Right lobe of liver (tissue), 6 donors: ENCODE data around the gene CWC27. TPM values are rescaled to one million over a fixed set of nuclear protein-coding genes. Genes with fewer than 3 reads are reported as not detected.

ENCODE experiments used
- ATAC-seq, 4 donors: fragments of 200-7000 bp; cut with Tn5 transposase; one replicate each; pipeline ENCODE4 v1.9.1; 2020; ENCODE audit warnings: mild to moderate bottlenecking in 4 of 4, moderate library complexity in 4 of 4
- DNase-seq, 3 donors: peaks; one replicate each; pipeline ENCODE4 v3.0.0-alpha.2; 2020
- H3K27ac ChIP-seq, 3 donors: fragments of 200-600 bp; one replicate each; pipeline ENCODE4 v1.8.0; 2022
- H3K27me3 ChIP-seq, 2 donors: fragments of 200-600 bp; one replicate each; pipeline ENCODE4 v1.8.0; 2022
- H3K36me3 ChIP-seq, 4 donors: fragments of 200-600 bp; sonication (generic) in 1 of 4; one replicate each; pipeline versions ENCODE4 v1.5.1 to v1.8.0; 2017 to 2022; ENCODE audit warnings: control low read depth in 1 of 4
- H3K4me1 ChIP-seq, 4 donors: fragments of 200-600 bp; sonication (generic) in 1 of 4; one replicate each; pipeline versions ENCODE4 v1.5.1 to v1.8.0; 2017 to 2022; ENCODE audit warnings: control low read depth in 1 of 4
- H3K4me3 ChIP-seq, 3 donors: fragments of 200-600 bp; one replicate each; pipeline ENCODE4 v1.8.0; 2022
- H3K9me3 ChIP-seq, 4 donors: fragments of 200-600 bp; sonication (generic) in 1 of 4; one replicate each; pipeline versions ENCODE4 v1.5.1 to v1.8.0; 2017 to 2022; ENCODE audit warnings: control low read depth in 1 of 4
- POLR2A ChIP-seq: fragments of 450-650 bp; IDR thresholded peaks from one replicate; pipeline ENCODE4 v1.6.1; 2017; ENCODE audit warnings: antibody characterized with exemption, mild to moderate bottlenecking
- WGBS: methylation state at CpG from one replicate; pipeline ENCODE4 v1.1.6; 2018; ENCODE audit warnings: low coverage, low lambda C conversion rate; ENCODE audit not compliant: insufficient coverage; ENCODE audit errors: missing lambda C conversion rate; 5-methylcytosine and 5-hydroxymethylcytosine counted together
- intact Hi-C, 2 donors: fragments of 100-400 bp; cut with DNase I; formaldehyde crosslinking; loops; one replicate each; pipeline versions ENCODE4 v1.11.2 to v1.14.1; 2022
- long read RNA-seq: library from polyadenylated mRNA; unstranded; transcript quantifications from one replicate; pipeline ENCODE4 v2.0.0, GENCODE V29; 2019
- total RNA-seq, 6 experiments: library from RNA; depleted of rRNA in 2 of 6; stranded (reverse); fragments of >200 nt in 2 of 6; fragmentation: NEBNext Ultra II Directional in 3 of 6; extraction: Animal tissue kit (Norgen Biotek cat#: 25700) in 3 of 6; gene quantifications; one replicate each; pipeline versions ENCODE4 v1.1.0 to v1.2.4, GENCODE V29; 2016 to 2023
- TF ChIP-seq, protein P1 (sequence below), 4 donors: fragments of 200-600 bp in 3 of 4; fragments of 450-650 bp in 1 of 4; IDR thresholded peaks; one replicate each; pipeline versions ENCODE4 v1.5.1 to v1.8.0; 2016 to 2022; ENCODE audit warnings: antibody characterized with exemption in 4 of 4, mild to moderate bottlenecking in 2 of 4
- donor health status: DM: no; HTN: yes; CAD: no.
- donor health status: DM: no; HTN: no; CAD: no.
- donor health status: DM: no; HTN: no; CAD: no.
- donor health status: DM: no; HTN: yes; CAD: no.
- donor health status: DM: no; HTN: yes; CAD: no.

CWC27 gene
- total RNA-seq, result 1 to 10 TPM; 5.8 to 7.3 (median 6.8) TPM
- long read RNA-seq, partial matches to known transcripts, result 1 of 1 reads
- long read RNA-seq, other reads (novel, unspliced or antisense), result 0 of 1 reads

- Histone ChIP-seq H3K4me3 (peak within 1 kb of the TSS; percentile 72 to 93 (median 74)), H3K27me3 (no peaks in the 10 kb centered on the region), H3K36me3 (peaks cover 0 to under 1% (median 0%) of the 10 kb centered on the region in 4 donors), H3K9me3 (no peaks in the 10 kb centered on the region), H3K27ac (peak within 1 kb of the TSS; percentile 83 to 96 (median 92)), H3K4me1 (peaks cover 0 to 29% (median 17%) of the 10 kb centered on the region in 4 donors)
- ATAC-seq (peak; percentile 97 to 99 (median 98)), DNase-seq (peak; percentile 78 to 85 (median 84))
- WGBS, result 0% methylated on average over 33 of the region's 48 CpGs
- intact Hi-C loops, result no loop called here
- peak; percentile 85 for TF ChIP-seq POLR2A
- TF ChIP-seq, protein P1, sequence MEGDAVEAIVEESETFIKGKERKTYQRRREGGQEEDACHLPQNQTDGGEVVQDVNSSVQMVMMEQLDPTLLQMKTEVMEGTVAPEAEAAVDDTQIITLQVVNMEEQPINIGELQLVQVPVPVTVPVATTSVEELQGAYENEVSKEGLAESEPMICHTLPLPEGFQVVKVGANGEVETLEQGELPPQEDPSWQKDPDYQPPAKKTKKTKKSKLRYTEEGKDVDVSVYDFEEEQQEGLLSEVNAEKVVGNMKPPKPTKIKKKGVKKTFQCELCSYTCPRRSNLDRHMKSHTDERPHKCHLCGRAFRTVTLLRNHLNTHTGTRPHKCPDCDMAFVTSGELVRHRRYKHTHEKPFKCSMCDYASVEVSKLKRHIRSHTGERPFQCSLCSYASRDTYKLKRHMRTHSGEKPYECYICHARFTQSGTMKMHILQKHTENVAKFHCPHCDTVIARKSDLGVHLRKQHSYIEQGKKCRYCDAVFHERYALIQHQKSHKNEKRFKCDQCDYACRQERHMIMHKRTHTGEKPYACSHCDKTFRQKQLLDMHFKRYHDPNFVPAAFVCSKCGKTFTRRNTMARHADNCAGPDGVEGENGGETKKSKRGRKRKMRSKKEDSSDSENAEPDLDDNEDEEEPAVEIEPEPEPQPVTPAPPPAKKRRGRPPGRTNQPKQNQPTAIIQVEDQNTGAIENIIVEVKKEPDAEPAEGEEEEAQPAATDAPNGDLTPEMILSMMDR (IDR thresholded peaks at IDR 0.05), result peak in 2 of 4 donors; percentile 8 to 15
These were observed at the start of gene CWC27, which contains the start of gene SREK1IP1 for GRCh38 chr5:64768358-64769312. Gene CWC27, plus strand, starts transcription at chr5:64768930. Its CDS starts 217 bp downstream, at chr5:64769147. Gene SREK1IP1, minus strand, starts transcription at chr5:64768691. Its CDS starts 174 bp downstream, at chr5:64768517.

GRCh38 chr5:64722588-64722987, 46.1 kb upstream of the CWC27 start:
- TF ChIP-seq, protein P1 (IDR thresholded peaks at IDR 0.05), result no peak
- TF ChIP-seq POLR2A, result no peak
- intact Hi-C loops, result no loop called here
- ATAC-seq, result no peak
- Histone ChIP-seq H3K4me1 (no peaks in the 10 kb centered on the region), H3K4me3 (no peak overlapping the region), H3K27ac (no peak overlapping the region), H3K9me3 (no peaks in the 10 kb centered on the region), H3K36me3 (peaks cover 0 to 33% (median 12%) of the 10 kb centered on the region in 4 donors), H3K27me3 (no peaks in the 10 kb centered on the region)
- WGBS, result 91% methylated on average over 3 of the region's 3 CpGs
- DNase-seq, result no peak

- intact Hi-C loops, result no loop called here
- Histone ChIP-seq H3K27ac (no peak overlapping the region), H3K9me3 (no peaks in the 10 kb centered on the region), H3K4me3 (no peak overlapping the region), H3K4me1 (no peaks in the 10 kb centered on the region), H3K27me3 (no peaks in the 10 kb centered on the region), H3K36me3 (peaks cover 0 to 40% (median 15%) of the 10 kb centered on the region in 4 donors)
- WGBS, result 92% methylated on average over 2 of the region's 2 CpGs
- DNase-seq (no peak), ATAC-seq (no peak)
- no peak for TF ChIP-seq POLR2A
- TF ChIP-seq, protein P1 (IDR thresholded peaks at IDR 0.05), result no peak
These were observed 41.6 kb upstream of the CWC27 start for GRCh38 chr5:64727150-64727549.

GRCh38 chr5:64742411-64742810, 26.3 kb upstream of the CWC27 start:
- no peak overlapping the region for H3K4me3 ChIP-seq
- ATAC-seq, result no peak
- WGBS, result 71% methylated on average over 1 of the region's 1 CpG
- no peaks in the 10 kb centered on the region for H3K9me3 ChIP-seq
- no peaks in the 10 kb centered on the region for H3K4me1 ChIP-seq
- H3K27ac ChIP-seq, result no peak overlapping the region
- H3K36me3 ChIP-seq, result peaks cover 0 to 17% (median 0%) of the 10 kb centered on the region in 4 donors
- intact Hi-C loops, result no loop called here
- no peak for TF ChIP-seq POLR2A
- TF ChIP-seq, protein P1 (IDR thresholded peaks at IDR 0.05), result no peak
- DNase-seq, result no peak
- H3K27me3 ChIP-seq, result no peaks in the 10 kb centered on the region
